ENCODE data around the gene CXCL17. TPM values are rescaled to one million over a fixed set of nuclear protein-coding genes. Genes with fewer than 3 reads are reported as not detected.
A peak's percentile ranks its signal among the peaks of the same experiment; 100 is the strongest.

The CXCL17 gene
- total RNA-seq, 1 donor from 2014 or later: not detected

- no peak overlapping the region for H3K27ac Mint-ChIP-seq (ENCODE audit: unreplicated experiment)
- no peak for TF ChIP-seq CTCF (IDR thresholded peaks at IDR 0.05)
- no peak for DNase-seq (ENCODE audit: low spot score)
- H3K27me3 Mint-ChIP-seq (ENCODE audit: low read depth): no peaks in the 10 kb centered on the region
- no peaks in the 10 kb centered on the region for H3K36me3 Mint-ChIP-seq (ENCODE audit: low read depth)
- H3K4me1 Mint-ChIP-seq (ENCODE audit: low read depth): peaks cover 5% of the 10 kb centered on the region
- no peaks in the 10 kb centered on the region for H3K9me3 Mint-ChIP-seq (ENCODE audit: low read depth)
- no peak overlapping the region for H3K4me3 Mint-ChIP-seq (ENCODE audit: unreplicated experiment)
Observed at GRCh38 chr19:42431486-42431885, 11.3 kb downstream of the CXCL17 start.

- no peaks in the 10 kb centered on the region for H3K27me3 Mint-ChIP-seq (ENCODE audit: low read depth)
- no peak for TF ChIP-seq CTCF (IDR thresholded peaks at IDR 0.05)
- H3K4me3 Mint-ChIP-seq (ENCODE audit: unreplicated experiment): no peak overlapping the region
- no peak overlapping the region for H3K27ac Mint-ChIP-seq (ENCODE audit: unreplicated experiment)
- H3K4me1 Mint-ChIP-seq (ENCODE audit: low read depth): no peaks in the 10 kb centered on the region
- DNase-seq (ENCODE audit: low spot score): no peak
- no peaks in the 10 kb centered on the region for H3K9me3 Mint-ChIP-seq (ENCODE audit: low read depth)
- no peaks in the 10 kb centered on the region for H3K36me3 Mint-ChIP-seq (ENCODE audit: low read depth)
Observed at GRCh38 chr19:42428676-42429075, 14.1 kb downstream of the CXCL17 start.

- Mint-ChIP-seq H3K9me3 (ENCODE audit: low read depth) (no peaks in the 10 kb centered on the region), H3K27ac (ENCODE audit: unreplicated experiment) (no peak within 1 kb of the TSS), H3K4me1 (ENCODE audit: low read depth) (peaks cover 7% of the 10 kb centered on the region), H3K4me3 (ENCODE audit: unreplicated experiment) (no peak within 1 kb of the TSS), H3K27me3 (ENCODE audit: low read depth) (no peaks in the 10 kb centered on the region), H3K36me3 (ENCODE audit: low read depth) (no peaks in the 10 kb centered on the region)
- TF ChIP-seq CTCF (IDR thresholded peaks at IDR 0.05): no peak
- no peak for DNase-seq (ENCODE audit: low spot score)
Observed at GRCh38 chr19:42427313-42427712, 15.4 kb downstream of the CXCL17 start, which contains the start of gene LIPE. Gene LIPE (minus strand): TSS chr19:42427388. CDS start chr19:42427149, 239 bp downstream.

GRCh38 chr19:42426643-42427042 is 16.1 kb downstream of the CXCL17 start:
- H3K4me1 Mint-ChIP-seq (ENCODE audit: low read depth): peaks cover 11% of the 10 kb centered on the region
- no peak for DNase-seq (ENCODE audit: low spot score)
- H3K27ac Mint-ChIP-seq (ENCODE audit: unreplicated experiment): no peak overlapping the region
- TF ChIP-seq CTCF (IDR thresholded peaks at IDR 0.05): no peak
- H3K4me3 Mint-ChIP-seq (ENCODE audit: unreplicated experiment): no peak overlapping the region
- no peaks in the 10 kb centered on the region for H3K27me3 Mint-ChIP-seq (ENCODE audit: low read depth)
- H3K36me3 Mint-ChIP-seq (ENCODE audit: low read depth): no peaks in the 10 kb centered on the region
- H3K9me3 Mint-ChIP-seq (ENCODE audit: low read depth): no peaks in the 10 kb centered on the region

GRCh38 chr19:42424712-42425131 is 18.0 kb downstream of the CXCL17 start:
- Mint-ChIP-seq H3K4me1 (ENCODE audit: low read depth) (peaks cover 18% of the 10 kb centered on the region), H3K36me3 (ENCODE audit: low read depth) (no peaks in the 10 kb centered on the region), H3K4me3 (ENCODE audit: unreplicated experiment) (peak overlapping the region; percentile 83), H3K9me3 (ENCODE audit: low read depth) (no peaks in the 10 kb centered on the region), H3K27ac (ENCODE audit: unreplicated experiment) (no peak overlapping the region), H3K27me3 (ENCODE audit: low read depth) (no peaks in the 10 kb centered on the region)
- peak; percentile 42 for TF ChIP-seq CTCF (IDR thresholded peaks at IDR 0.05)
- no peak for DNase-seq (ENCODE audit: low spot score)

Measured in chondrocyte (in vitro differentiated cells).